ENCODE results near the gene MEX3D. TPM values are rescaled to one million over a fixed set of nuclear protein-coding genes. Genes with fewer than 3 reads are reported as not detected.
"Not testable (repeated sequence)": the region's sequence is repeated elsewhere in the genome, so short reads cannot be mapped to it uniquely, and the experiment has no call there.

The MEX3D gene
- total RNA-seq, 1 donor from 2014 or later: 96.7 TPM

DNA sequence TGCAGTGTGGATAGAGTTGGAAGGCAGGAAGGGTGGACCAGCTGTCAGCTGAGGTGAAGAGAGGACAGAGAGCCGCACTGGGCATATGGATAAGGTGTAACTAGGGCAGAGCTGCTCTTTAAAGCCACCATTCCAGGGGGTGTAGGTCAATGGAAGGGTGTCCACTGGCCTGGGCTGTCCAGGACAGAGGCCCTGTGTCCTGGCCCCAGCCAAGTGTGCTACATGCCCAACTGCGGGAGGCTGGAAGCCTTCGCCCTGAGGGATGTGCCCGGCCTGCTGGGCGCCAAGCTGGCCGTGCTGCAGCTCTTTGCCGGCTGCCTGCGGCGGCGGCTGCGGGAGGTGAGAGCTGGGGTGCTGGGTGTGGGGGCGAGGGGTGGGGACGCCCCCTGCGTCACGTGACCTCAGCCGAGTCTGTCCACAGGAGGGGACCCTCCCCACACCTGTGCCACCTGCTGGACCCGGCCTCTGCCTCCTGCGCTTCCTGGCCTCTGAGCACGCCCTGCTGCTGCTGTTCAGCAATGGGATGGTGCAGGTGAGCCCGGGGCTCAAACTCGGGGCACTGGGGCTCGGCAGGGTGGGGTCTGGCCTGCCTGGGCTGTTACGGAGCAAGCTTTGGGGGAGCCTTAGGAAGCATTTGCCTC, 34.5 kb downstream of the MEX3D start:
- TF ChIP-seq, protein P1, sequence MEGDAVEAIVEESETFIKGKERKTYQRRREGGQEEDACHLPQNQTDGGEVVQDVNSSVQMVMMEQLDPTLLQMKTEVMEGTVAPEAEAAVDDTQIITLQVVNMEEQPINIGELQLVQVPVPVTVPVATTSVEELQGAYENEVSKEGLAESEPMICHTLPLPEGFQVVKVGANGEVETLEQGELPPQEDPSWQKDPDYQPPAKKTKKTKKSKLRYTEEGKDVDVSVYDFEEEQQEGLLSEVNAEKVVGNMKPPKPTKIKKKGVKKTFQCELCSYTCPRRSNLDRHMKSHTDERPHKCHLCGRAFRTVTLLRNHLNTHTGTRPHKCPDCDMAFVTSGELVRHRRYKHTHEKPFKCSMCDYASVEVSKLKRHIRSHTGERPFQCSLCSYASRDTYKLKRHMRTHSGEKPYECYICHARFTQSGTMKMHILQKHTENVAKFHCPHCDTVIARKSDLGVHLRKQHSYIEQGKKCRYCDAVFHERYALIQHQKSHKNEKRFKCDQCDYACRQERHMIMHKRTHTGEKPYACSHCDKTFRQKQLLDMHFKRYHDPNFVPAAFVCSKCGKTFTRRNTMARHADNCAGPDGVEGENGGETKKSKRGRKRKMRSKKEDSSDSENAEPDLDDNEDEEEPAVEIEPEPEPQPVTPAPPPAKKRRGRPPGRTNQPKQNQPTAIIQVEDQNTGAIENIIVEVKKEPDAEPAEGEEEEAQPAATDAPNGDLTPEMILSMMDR (IDR thresholded peaks at IDR 0.05; ENCODE audit: partially characterized antibody, unreplicated experiment): no peak
- no peaks in the 10 kb centered on the region for H3K4me1 Mint-ChIP-seq (ENCODE audit: low read depth, unreplicated experiment)
- no peak for DNase-seq
- no peak overlapping the region for H3K27ac Mint-ChIP-seq (ENCODE audit: unreplicated experiment)
- no peaks in the 10 kb centered on the region for H3K36me3 Mint-ChIP-seq (ENCODE audit: unreplicated experiment)
- peaks cover 6% of the 10 kb centered on the region for H3K9me3 Mint-ChIP-seq (ENCODE audit: unreplicated experiment)
- no peak overlapping the region for H3K4me3 Mint-ChIP-seq (ENCODE audit: unreplicated experiment)
- peaks cover 4% of the 10 kb centered on the region for H3K27me3 Mint-ChIP-seq (ENCODE audit: unreplicated experiment)

- Mint-ChIP-seq H3K27ac (ENCODE audit: unreplicated experiment) (no peak overlapping the region), H3K27me3 (ENCODE audit: unreplicated experiment) (peaks cover 7% of the 10 kb centered on the region), H3K4me3 (ENCODE audit: unreplicated experiment) (no peak overlapping the region), H3K36me3 (ENCODE audit: unreplicated experiment) (no peaks in the 10 kb centered on the region), H3K9me3 (ENCODE audit: unreplicated experiment) (peaks cover 8% of the 10 kb centered on the region), H3K4me1 (ENCODE audit: low read depth, unreplicated experiment) (no peaks in the 10 kb centered on the region)
- no peak for DNase-seq
- TF ChIP-seq, protein P1 (IDR thresholded peaks at IDR 0.05; ENCODE audit: partially characterized antibody, unreplicated experiment): no peak
Measured at GRCh38 chr19:1532003-1532402, 36.1 kb downstream of the MEX3D start.

DNA sequence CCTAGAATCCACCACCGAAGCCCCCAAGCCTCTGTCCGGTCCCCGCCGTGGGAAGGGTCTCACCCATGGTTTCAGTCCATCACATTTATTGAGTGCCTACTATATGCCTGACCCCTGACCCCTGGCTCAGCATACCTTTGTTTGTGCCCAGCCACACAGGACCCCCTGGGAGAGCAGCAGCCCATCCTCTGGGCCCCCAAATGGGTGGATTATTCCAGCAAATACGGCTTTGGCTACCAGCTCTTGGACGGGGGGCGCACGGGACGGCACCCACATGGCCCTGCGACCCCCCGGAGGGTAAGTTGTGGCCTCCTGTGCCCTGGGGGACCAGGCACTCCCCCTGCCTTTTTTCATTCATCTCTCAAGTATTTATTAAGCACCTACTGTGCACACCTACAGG, 36.5 kb downstream of the MEX3D start:
- Mint-ChIP-seq H3K27ac (ENCODE audit: unreplicated experiment) (no peak overlapping the region), H3K27me3 (ENCODE audit: unreplicated experiment) (peaks cover 9% of the 10 kb centered on the region), H3K9me3 (ENCODE audit: unreplicated experiment) (peaks cover 8% of the 10 kb centered on the region), H3K4me1 (ENCODE audit: low read depth, unreplicated experiment) (no peaks in the 10 kb centered on the region), H3K4me3 (ENCODE audit: unreplicated experiment) (no peak overlapping the region), H3K36me3 (ENCODE audit: unreplicated experiment) (no peaks in the 10 kb centered on the region)
- TF ChIP-seq, protein P1 (IDR thresholded peaks at IDR 0.05; ENCODE audit: partially characterized antibody, unreplicated experiment): no peak
- no peak for DNase-seq

DNA sequence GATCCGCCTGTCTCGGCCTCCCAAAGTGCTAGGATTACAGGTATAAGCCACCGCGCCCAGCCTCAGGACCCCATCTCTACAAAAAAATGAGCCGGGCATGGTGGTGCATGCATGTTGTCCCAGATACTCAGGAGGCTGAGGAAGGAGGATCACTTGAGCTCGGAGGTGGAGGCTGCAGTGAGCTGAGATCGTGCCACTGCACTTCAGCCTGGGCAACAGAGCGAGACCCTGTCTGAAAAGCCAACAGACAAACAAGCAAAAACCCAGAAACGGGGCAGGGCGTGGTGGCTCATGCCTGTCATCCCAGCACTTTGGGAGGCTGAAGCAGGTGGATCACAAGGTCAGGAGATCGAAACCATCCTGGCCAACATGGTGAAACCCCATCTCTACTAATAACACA, 37.3 kb downstream of the MEX3D start:
- not testable (repeated sequence) for H3K4me3 Mint-ChIP-seq (ENCODE audit: unreplicated experiment); H3K27ac Mint-ChIP-seq (ENCODE audit: unreplicated experiment); DNase-seq; H3K36me3 Mint-ChIP-seq (ENCODE audit: unreplicated experiment); H3K4me1 Mint-ChIP-seq (ENCODE audit: low read depth, unreplicated experiment)
- Mint-ChIP-seq H3K27me3 (ENCODE audit: unreplicated experiment) (peaks cover 11% of the 10 kb centered on the region), H3K9me3 (ENCODE audit: unreplicated experiment) (peaks cover 10% of the 10 kb centered on the region)

DNA sequence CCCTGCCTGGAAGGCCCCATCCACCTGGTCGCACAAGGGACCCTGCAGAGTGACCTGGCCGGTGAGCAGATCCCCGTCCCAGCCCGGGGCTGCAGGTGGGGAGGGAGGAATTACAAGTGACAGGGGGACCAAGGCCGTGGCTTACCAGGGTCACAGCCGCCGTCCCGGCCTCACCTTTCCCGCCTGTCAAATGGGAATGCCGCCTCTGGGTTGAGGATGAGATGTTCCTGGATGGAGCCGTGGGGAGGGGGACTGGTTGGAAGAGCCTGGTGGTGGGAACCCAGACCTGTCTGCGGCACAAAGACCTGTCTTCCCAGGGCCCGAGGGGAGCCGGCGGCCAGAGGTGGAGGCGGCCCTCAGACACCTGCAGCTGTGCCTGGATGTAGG, 38.7 kb downstream of the MEX3D start:
- H3K9me3 Mint-ChIP-seq (ENCODE audit: unreplicated experiment): peaks cover 15% of the 10 kb centered on the region
- peaks cover 1% of the 10 kb centered on the region for H3K4me1 Mint-ChIP-seq (ENCODE audit: low read depth, unreplicated experiment)
- DNase-seq: no peak
- TF ChIP-seq, protein P1 (IDR thresholded peaks at IDR 0.05; ENCODE audit: partially characterized antibody, unreplicated experiment): no peak
- peaks cover 19% of the 10 kb centered on the region for H3K27me3 Mint-ChIP-seq (ENCODE audit: unreplicated experiment)
- H3K36me3 Mint-ChIP-seq (ENCODE audit: unreplicated experiment): peaks cover 5% of the 10 kb centered on the region
- no peak overlapping the region for H3K4me3 Mint-ChIP-seq (ENCODE audit: unreplicated experiment)
- no peak overlapping the region for H3K27ac Mint-ChIP-seq (ENCODE audit: unreplicated experiment)

Data from glutamatergic neuron (in vitro differentiated cells).